HepG2 (cell line): ENCODE results near the gene PHACTR1. TPM values are rescaled to one million over a fixed set of nuclear protein-coding genes. Genes with fewer than 3 reads are reported as not detected.

Source experiments
- ATAC-seq: fragments of 200-7000 bp; cut with Tn5 transposase; 3 replicates; pipeline ENCODE4 v1.9.1; 2020; ENCODE audit warnings: mild to moderate bottlenecking, moderate library complexity
- BruUV-seq: library from RNA; stranded (reverse); fragments of 400-500 nt; replicated peaks from 2 replicates; lab custom pipeline; 2021; lab: Mats Ljungman, UMichigan
- CTCF ChIA-PET: fragments of 300-600 bp; formaldehyde crosslinking; extraction: SDS; loops from one replicate; lab custom pipeline; 2021; ENCODE audit warnings: low total read pairs, inconsistent platforms, low intra/inter-chr PET ratio; lab: Yijun Ruan, JAX
- POLR2A ChIA-PET: fragments of 350-600 bp; sonication (Branson Sonifier 250); formaldehyde crosslinking; loops from one replicate; lab custom pipeline; 2020; ENCODE audit warnings: antibody characterized with exemption, inconsistent platforms; lab: Yijun Ruan, JAX
- DNase-seq: peaks from one replicate; pipeline ENCODE4 v3.0.0-alpha.2; 2015; ENCODE audit warnings: low spot score
- FAIRE-seq: peaks from 3 replicates; lab custom pipeline; 2011; peaks lifted over from hg19 to GRCh38; lab: Jason Lieb, UNC
- H2AFZ ChIP-seq: one replicate; pipeline ENCODE4 v1.6.1; 2011; ENCODE audit warnings: low read length, inconsistent platforms
- H3K27ac ChIP-seq: fragments of 300-600 bp; 3 replicates; pipeline ENCODE4 v1.8.0; 2011; ENCODE audit warnings: mixed run types, mild to moderate bottlenecking, mixed read lengths, low read length, inconsistent platforms; ENCODE audit not compliant: insufficient read depth; ENCODE audit errors: extremely low read length
- H3K27me3 ChIP-seq, 2 experiments: fragments of 200-600 bp in 1 of 2; 2 replicates in 1 of 2; 3 replicates in 1 of 2; pipeline versions ENCODE4 v1.6.0 to v1.8.0; 2011; ENCODE audit warnings: low read length in 2 of 2, mild to moderate bottlenecking in 2 of 2, moderate library complexity in 2 of 2, inconsistent platforms in 1 of 2; ENCODE audit not compliant: insufficient read depth in 2 of 2, control insufficient read depth in 1 of 2
- H3K36me3 ChIP-seq, 2 experiments: fragments of 200-600 bp in 1 of 2; replicated peaks in 1 of 2; 2 replicates in 1 of 2; 3 replicates in 1 of 2; pipeline versions ENCODE4 v1.5.1 to v1.8.0; 2011; ENCODE audit warnings: low read length in 2 of 2, inconsistent platforms in 1 of 2; ENCODE audit not compliant: insufficient read depth in 2 of 2, control insufficient read depth in 1 of 2
- H3K4me1 ChIP-seq: 2 replicates; pipeline ENCODE4 v1.5.1; 2012; ENCODE audit warnings: low read length, inconsistent platforms; ENCODE audit not compliant: insufficient read depth
- H3K4me2 ChIP-seq: 2 replicates; pipeline ENCODE4 v1.6.0; 2011; ENCODE audit warnings: low read depth, low read length, inconsistent platforms
- H3K4me3 ChIP-seq, 3 experiments: fragments of 200-600 bp in 1 of 3; sonication (generic), shearing (Covaris generic) in 1 of 3; replicated peaks in 1 of 3; 2 replicates each; pipeline ENCODE4 v1.5.1; 2011 to 2016; ENCODE audit warnings: low read length in 3 of 3, inconsistent platforms in 2 of 3, low read depth in 2 of 3, mild to moderate bottlenecking in 2 of 3, control low read depth in 1 of 3, mixed read lengths in 1 of 3; ENCODE audit not compliant: insufficient read depth in 1 of 3
- H3K79me2 ChIP-seq: one replicate; pipeline ENCODE4 v1.6.1; 2011; ENCODE audit warnings: low read length, inconsistent platforms; ENCODE audit not compliant: insufficient read depth
- H3K9ac ChIP-seq: 2 replicates; pipeline ENCODE4 v1.6.0; 2011; ENCODE audit warnings: mild to moderate bottlenecking, low read depth, low read length, inconsistent platforms; ENCODE audit not compliant: insufficient read depth
- H3K9me3 ChIP-seq: 2 replicates; pipeline ENCODE4 v1.5.1; 2012; ENCODE audit warnings: mild to moderate bottlenecking, low read length
- H4K20me1 ChIP-seq: 2 replicates; pipeline ENCODE4 v1.6.0; 2011; ENCODE audit warnings: inconsistent platforms, mild to moderate bottlenecking, low read length, moderate library complexity; ENCODE audit not compliant: insufficient read depth
- ATF7 ChIP-seq, 2 experiments: fragments of 450-650 bp in 1 of 2; sonication (generic) in 1 of 2; formaldehyde crosslinking in 1 of 2; IDR thresholded peaks; 2 replicates each; pipeline versions ENCODE4 v1.4.0 to v1.6.1; 2016 to 2020; ENCODE audit warnings: antibody characterized with exemption in 1 of 2, mild to moderate bottlenecking in 1 of 2, missing genetic modification reagents in 1 of 2
- CREB1 ChIP-seq, 2 experiments: fragments of 450-650 bp in 1 of 2; IDR thresholded peaks; 2 replicates each; pipeline ENCODE4 v1.6.1; 2016 to 2017; ENCODE audit warnings: control low read depth in 1 of 2, mild to moderate bottlenecking in 1 of 2, missing compliant biosample characterization in 1 of 2, missing genetic modification characterization in 1 of 2
- HNRNPLL ChIP-seq: fragments of 200-400 bp; formaldehyde crosslinking; IDR thresholded peaks from 2 replicates; pipeline ENCODE4 v1.6.1; 2017; ENCODE audit warnings: mild to moderate bottlenecking, low read depth, low read length; ENCODE audit not compliant: poor library complexity, severe bottlenecking
- SALL1 ChIP-seq: sonication (generic); formaldehyde crosslinking; IDR thresholded peaks from 2 replicates; pipeline ENCODE4 v1.8.0; 2022; ENCODE audit warnings: mild to moderate bottlenecking, missing genetic modification reagents
- TBP ChIP-seq: sonication (generic); formaldehyde crosslinking; IDR thresholded peaks from 2 replicates; pipeline ENCODE4 v1.5.0; 2020; ENCODE audit warnings: missing genetic modification reagents
- ZNF329 ChIP-seq: sonication (generic); formaldehyde crosslinking; IDR thresholded peaks from 2 replicates; pipeline ENCODE4 v1.9.0; 2021; ENCODE audit warnings: low read depth, mild to moderate bottlenecking, missing genetic modification reagents
- WGBS: methylation state at CpG from one replicate; pipeline ENCODE4 v1.1.6; 2017; ENCODE audit warnings: low lambda C conversion rate; 5-methylcytosine and 5-hydroxymethylcytosine counted together
- in situ Hi-C: cut with HindIII; loops from 2 replicates; pipeline ENCODE4 v1.10.0; 2017; ENCODE audit warnings: low pct_unique_long_range_greater_than_20kb; ENCODE audit not compliant: extremely low pct_ligation_motif_present
- intact Hi-C: fragments of 100-400 bp; cut with micrococcal nuclease; formaldehyde crosslinking; loops from one replicate; pipeline ENCODE4 v1.10.0; 2022; ENCODE audit not compliant: unreplicated experiment
- polyA plus RNA-seq, 8 experiments: library from polyadenylated mRNA; depleted of rRNA in 3 of 8; stranded (reverse) in 7 of 8; unstranded in 1 of 8; fragments of >200 nt; fragmentation: Illumina TruSeq in 4 of 8; extraction: Trizol in 4 of 8; gene quantifications; 2 replicates each; pipeline versions ENCODE4 v1.2.1 to v1.2.3, GENCODE V29; 2011 to 2016; ENCODE audit warnings: low read depth in 4 of 8, missing spikeins in 1 of 8, mixed read lengths in 1 of 8; ENCODE audit not compliant: insufficient read depth in 1 of 8
- total RNA-seq, 5 experiments: library from RNA; depleted of rRNA; stranded (reverse); fragments of >200 nt; fragmentation: Illumina TruSeq; extraction: Trizol; gene quantifications; 2 replicates each; pipeline ENCODE4 v1.2.3, GENCODE V29; 2016; ENCODE audit warnings: low read depth in 1 of 5
- TF ChIP-seq, protein P1 (sequence below): IDR thresholded peaks from 2 replicates; pipeline ENCODE4 v1.6.1; 2012; ENCODE audit warnings: low read length, improper control_type of control experiment

Gene PHACTR1
- total and polyA plus RNA-seq, 2 of the 13 experiments (the other 11 are each of a cell fraction or from before 2014, with no cell fraction given) = 0.09 TPM; not detected in 1

DNA sequence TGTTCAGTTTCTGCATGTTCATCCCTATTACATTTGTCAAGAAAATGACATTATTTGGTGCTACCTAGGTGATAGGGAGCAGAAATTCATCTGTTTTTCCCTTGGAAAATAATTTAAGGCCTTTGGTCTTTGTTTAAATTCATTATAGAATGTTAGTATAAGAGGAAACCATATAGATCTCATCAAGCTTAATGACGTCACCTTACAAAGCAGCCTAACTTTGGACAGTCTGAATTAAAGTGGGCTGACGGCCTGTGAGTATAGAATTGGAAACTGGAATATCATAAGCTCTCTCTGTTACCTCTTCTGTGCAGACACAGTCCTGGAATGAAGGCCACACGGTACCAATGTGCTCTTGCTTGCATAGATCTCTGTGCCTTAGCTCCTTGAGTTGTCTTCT lies 503.7 kb downstream of the PHACTR1 start:
- TF ChIP-seq TBP (CRISPR knock-in tag) (no peak), ATF7 (IDR thresholded peaks at IDR 0.05) (peak; percentile 99), ATF7 (CRISPR knock-in tag; IDR thresholded peaks at IDR 0.05) (no peak), HNRNPLL (no peak), CREB1 (IDR thresholded peaks at IDR 0.05) (peak; percentile 93), CREB1 (CRISPR knock-in tag; IDR thresholded peaks at IDR 0.05) (no peak), ZNF329 (CRISPR knock-in tag) (no peak), SALL1 (CRISPR knock-in tag) (no peak)
- TF ChIP-seq, protein P1, sequence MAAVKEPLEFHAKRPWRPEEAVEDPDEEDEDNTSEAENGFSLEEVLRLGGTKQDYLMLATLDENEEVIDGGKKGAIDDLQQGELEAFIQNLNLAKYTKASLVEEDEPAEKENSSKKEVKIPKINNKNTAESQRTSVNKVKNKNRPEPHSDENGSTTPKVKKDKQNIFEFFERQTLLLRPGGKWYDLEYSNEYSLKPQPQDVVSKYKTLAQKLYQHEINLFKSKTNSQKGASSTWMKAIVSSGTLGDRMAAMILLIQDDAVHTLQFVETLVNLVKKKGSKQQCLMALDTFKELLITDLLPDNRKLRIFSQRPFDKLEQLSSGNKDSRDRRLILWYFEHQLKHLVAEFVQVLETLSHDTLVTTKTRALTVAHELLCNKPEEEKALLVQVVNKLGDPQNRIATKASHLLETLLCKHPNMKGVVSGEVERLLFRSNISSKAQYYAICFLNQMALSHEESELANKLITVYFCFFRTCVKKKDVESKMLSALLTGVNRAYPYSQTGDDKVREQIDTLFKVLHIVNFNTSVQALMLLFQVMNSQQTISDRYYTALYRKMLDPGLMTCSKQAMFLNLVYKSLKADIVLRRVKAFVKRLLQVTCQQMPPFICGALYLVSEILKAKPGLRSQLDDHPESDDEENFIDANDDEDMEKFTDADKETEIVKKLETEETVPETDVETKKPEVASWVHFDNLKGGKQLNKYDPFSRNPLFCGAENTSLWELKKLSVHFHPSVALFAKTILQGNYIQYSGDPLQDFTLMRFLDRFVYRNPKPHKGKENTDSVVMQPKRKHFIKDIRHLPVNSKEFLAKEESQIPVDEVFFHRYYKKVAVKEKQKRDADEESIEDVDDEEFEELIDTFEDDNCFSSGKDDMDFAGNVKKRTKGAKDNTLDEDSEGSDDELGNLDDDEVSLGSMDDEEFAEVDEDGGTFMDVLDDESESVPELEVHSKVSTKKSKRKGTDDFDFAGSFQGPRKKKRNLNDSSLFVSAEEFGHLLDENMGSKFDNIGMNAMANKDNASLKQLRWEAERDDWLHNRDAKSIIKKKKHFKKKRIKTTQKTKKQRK = no peak
- intact Hi-C loops (no loop called here), in situ Hi-C loops (no loop called here)
- Histone ChIP-seq H3K4me3 (no peak overlapping the region), H3K9ac (no peak overlapping the region), H3K4me2 (no peak overlapping the region), H3K27me3 (peaks cover 0 to 16% of the 10 kb centered on the region in 2 experiments; a peak in 3 of 5 replicates), H3K27ac (no peak overlapping the region), H3K79me2 (no peaks in the 10 kb centered on the region), H3K36me3 (no peaks in the 10 kb centered on the region), H3K9me3 (no peaks in the 10 kb centered on the region), H4K20me1 (no peaks in the 10 kb centered on the region), H3K4me1 (peaks cover 15% of the 10 kb centered on the region), H2AFZ (no peak overlapping the region)
- 5% methylated on average over 3 of the region's 3 CpGs for WGBS
- no peak for ATAC-seq
- POLR2A ChIA-PET = no interaction called here
- CTCF ChIA-PET = no interaction called here
- no TSS peak for BruUV-seq
- no peak for DNase-seq
- FAIRE-seq = no peak
